Heart left ventricle (tissue), 13 donors: ENCODE data around the gene F5.

Experiments
- CTCF ChIP-seq, 12 donors: fragments of 200-600 bp; sonication (generic) in 4 of 12; IDR thresholded peaks; one replicate each; pipeline versions ENCODE4 v1.5.0 to v1.8.0; 2018 to 2022; ENCODE audit warnings: antibody characterized with exemption in 12 of 12, mild to moderate bottlenecking in 5 of 12
- POLR2A ChIP-seq, 2 donors: fragments of 450-650 bp; IDR thresholded peaks; one replicate each; pipeline ENCODE4 v1.6.1; 2017; ENCODE audit warnings: antibody characterized with exemption in 2 of 2, mild to moderate bottlenecking in 2 of 2, moderate library complexity in 2 of 2
- donor health status: ischemic (EF 13 %, LVEDD 7.1; RV severe dilation, severe dysfunction).
- donor health status: DM: no; HTN: yes; CAD: no.
- donor health status: DM: no; HTN: no; CAD: no.
- donor health status: ischemic (EF 25% LVEDD 6.9; RV normal size, moderate dysfunction).
- donor health status: ischemic (EF 25% LVEDD 5.7; RV mildly dilated, moderate dysfunction).
- donor health status: ischemic (EF 35%, LVEDD 5.7; RV mildly dilated, moderate dysfunction).
- donor health status: nonischemic (EF 11% LVEDD 7.7; RV severe dilation, severe dysfunction).
- donor health status: DM: yes; HTN: yes; CAD: no.
- donor health status: PGD.
- donor health status: ischemic (EF 29% LVEDD 5.4; RV normal size, mild dysfunction).
- donor health status: nonischemic (EF 23%, LVEDD 6.1; RV moderate dilation, normal function).

GRCh38 chr1:169493251-169493650, 93.0 kb downstream of the F5 start:
- TF ChIP-seq CTCF (IDR thresholded peaks at IDR 0.05) (no peak), POLR2A (IDR thresholded peaks at IDR 0.05) (no peak)
